Measurements from ENCODE around the gene PDZK1IP1.

Gene PDZK1IP1

DNA sequence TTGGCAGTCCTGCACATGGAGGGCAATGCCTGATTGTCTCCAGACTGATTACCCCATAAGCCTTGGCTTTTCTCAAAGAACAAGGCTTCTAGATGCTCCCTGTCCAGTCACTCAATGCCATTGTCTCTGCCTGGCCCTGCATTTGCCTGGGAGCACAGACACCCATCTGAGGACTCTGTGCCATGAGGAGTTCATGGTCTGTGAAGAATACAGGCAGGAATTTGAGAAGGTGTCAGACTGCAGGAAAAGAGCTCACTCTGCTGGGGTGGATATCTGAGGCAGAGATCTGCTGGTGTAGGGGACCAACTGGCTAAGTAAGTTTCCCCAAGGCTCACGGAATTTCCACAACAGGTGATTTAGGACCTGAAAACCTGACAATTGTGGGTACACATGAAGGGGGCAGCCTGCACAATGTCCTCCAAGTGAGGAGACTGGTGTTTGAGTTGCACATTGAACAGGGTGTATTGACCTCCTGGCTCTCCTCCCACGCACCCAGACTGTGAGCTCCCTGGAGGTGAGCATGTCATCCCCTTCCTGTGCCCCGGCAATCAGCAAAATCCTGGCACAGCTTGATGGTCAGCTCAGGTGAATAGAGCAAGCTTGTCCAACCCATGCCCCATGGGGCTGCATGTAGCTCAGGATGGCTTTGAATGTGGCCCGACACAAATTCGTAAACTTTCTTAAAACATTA is 51.8 kb downstream of the PDZK1IP1 start:
- no peak for DNase-seq (ENCODE audit: low spot score)

- DNase-seq (ENCODE audit: low spot score), result no peak
Observed at GRCh38 chr1:47137198-47137597, 52.6 kb downstream of the PDZK1IP1 start, which contains the start of gene CYP4A22. Gene CYP4A22, plus strand, starts transcription at chr1:47137441. Its CDS starts 45 bp downstream, at chr1:47137486.

Data from ecto neural progenitor cell (in vitro differentiated cells).